NCI-H1436 treated with DMSO at 0.1 percent for 48 hours (cell line): ENCODE results near the gene RBM46.

Source experiments
- DNase-seq: peaks from one replicate; lab custom pipeline; 2025; lab: John Stamatoyannopoulos, UW

Gene RBM46

GRCh38 chr4:154781126-154781982 is at the start of gene RBM46:
Gene RBM46, plus strand, starts transcription at chr4:154781272. Its CDS starts 15,481 bp downstream, at chr4:154796753.
- no peak for DNase-seq

- DNase-seq, result no peak
These were observed 49.3 kb upstream of the RBM46 start for GRCh38 chr4:154731756-154732155.

- no peak for DNase-seq
These were observed 48.4 kb upstream of the RBM46 start for GRCh38 chr4:154732669-154733068.

- DNase-seq, result no peak
These were observed 44.3 kb upstream of the RBM46 start for GRCh38 chr4:154736770-154737169.

- DNase-seq, result no peak
These were observed 42.6 kb upstream of the RBM46 start for GRCh38 chr4:154738426-154738825.

- DNase-seq, result no peak
These were observed 42.0 kb upstream of the RBM46 start for GRCh38 chr4:154739111-154739510.

- no peak for DNase-seq
These were observed 40.6 kb upstream of the RBM46 start for GRCh38 chr4:154740462-154740861.

GRCh38 chr4:154741131-154741665 is 39.9 kb upstream of the RBM46 start:
- DNase-seq, result no peak

- DNase-seq, result no peak
These were observed 38.9 kb upstream of the RBM46 start for GRCh38 chr4:154741922-154742850.

- no peak for DNase-seq
These were observed 37.3 kb upstream of the RBM46 start, which contains the start of gene LRAT for GRCh38 chr4:154743683-154744340. Gene LRAT, plus strand, starts transcription at chr4:154744000. Its CDS starts 327 bp downstream, at chr4:154744327.

GRCh38 chr4:154744341-154744926 is 36.6 kb upstream of the RBM46 start:
- DNase-seq, result no peak

GRCh38 chr4:154757713-154758112 is 23.4 kb upstream of the RBM46 start:
- no peak for DNase-seq

- no peak for DNase-seq
These were observed 20.2 kb upstream of the RBM46 start for GRCh38 chr4:154760895-154761294.

GRCh38 chr4:154778264-154778663 is 2.8 kb upstream of the RBM46 start:
- no peak for DNase-seq

GRCh38 chr4:154779362-154779947 is 1.6 kb upstream of the RBM46 start:
- no peak for DNase-seq

- DNase-seq, result no peak
These were observed 866 bp downstream of the RBM46 start for GRCh38 chr4:154781983-154782293.

- DNase-seq, result no peak
These were observed 26.1 kb downstream of the RBM46 start for GRCh38 chr4:154807042-154807630.

- DNase-seq, result no peak
These were observed 37.2 kb downstream of the RBM46 start for GRCh38 chr4:154818230-154818629.

GRCh38 chr4:154822775-154823174 is 41.7 kb downstream of the RBM46 start:
- no peak for DNase-seq

- DNase-seq, result no peak
These were observed 55.0 kb downstream of the RBM46 start for GRCh38 chr4:154836030-154836429.

GRCh38 chr4:154836513-154836912 is 55.4 kb downstream of the RBM46 start:
- DNase-seq, result no peak
